Body of pancreas (tissue), 4 donors: ENCODE data around the gene NAB2. TPM values are rescaled to one million over a fixed set of nuclear protein-coding genes. Genes with fewer than 3 reads are reported as not detected.

Experiments
- ATAC-seq: fragments of 150-250 bp; one replicate; pipeline ENCODE4 v1.9.1; 2016
- DNase-seq, 4 donors: peaks; one replicate each; pipeline ENCODE4 v3.0.0-alpha.2; 2019
- H3K27ac ChIP-seq, 4 donors: fragments of 200-600 bp; sonication (generic); 1 replicate in 3 of 4; 2 replicates in 1 of 4; pipeline versions ENCODE4 v1.5.1 to v1.6.1; 2016 to 2019; ENCODE audit warnings: mild to moderate bottlenecking in 1 of 4, mixed read lengths in 1 of 4, moderate library complexity in 1 of 4
- H3K27me3 ChIP-seq, 2 donors: fragments of 200-600 bp; sonication (generic); one replicate each; pipeline ENCODE4 v1.6.0; 2016; ENCODE audit warnings: mild to moderate bottlenecking in 1 of 2
- H3K36me3 ChIP-seq, 2 donors: fragments of 200-600 bp; sonication (generic); replicated peaks in 1 of 2; 2 replicates each; pipeline ENCODE4 v1.5.1; 2016; ENCODE audit warnings: low read depth in 2 of 2; ENCODE audit not compliant: insufficient read depth in 1 of 2
- H3K4me1 ChIP-seq: fragments of 200-600 bp; sonication (generic); one replicate; pipeline ENCODE4 v1.6.0; 2016
- H3K4me3 ChIP-seq, 2 donors: fragments of 200-600 bp; sonication (generic); 1 replicate in 1 of 2; 2 replicates in 1 of 2; pipeline ENCODE4 v1.5.1; 2016 to 2019
- H3K9me3 ChIP-seq, 3 donors: fragments of 200-600 bp; sonication (generic); 1 replicate in 2 of 3; 2 replicates in 1 of 3; pipeline ENCODE4 v1.5.1; 2016
- CTCF ChIP-seq, 7 experiments: fragments of 450-650 bp in 4 of 7; fragments of 200-600 bp in 3 of 7; sonication (generic) in 3 of 7; IDR thresholded peaks; one replicate each; pipeline ENCODE4 v1.5.1; 2016 to 2019; ENCODE audit warnings: antibody characterized with exemption in 7 of 7
- POLR2A ChIP-seq, 3 donors: fragments of 450-650 bp; IDR thresholded peaks; one replicate each; pipeline ENCODE4 v1.6.1; 2016; ENCODE audit warnings: antibody characterized with exemption in 3 of 3, mild to moderate bottlenecking in 2 of 3
- WGBS, 2 donors: methylation state at CpG; one replicate each; pipeline ENCODE4 v1.1.5; 2017; 5-methylcytosine and 5-hydroxymethylcytosine counted together
- intact Hi-C: fragments of 100-400 bp; cut with DNase I; formaldehyde crosslinking; loops from one replicate; pipeline ENCODE4 v1.15.1; 2023
- total RNA-seq, 2 donors: library from RNA; depleted of rRNA; stranded (reverse); fragments of >200 nt; gene quantifications; one replicate each; pipeline ENCODE4 v1.1.0, GENCODE V29; 2016

NAB2 gene
- total RNA-seq, 2 donors from 2014 or later: 4.0 to 7.3 TPM

- Histone ChIP-seq H3K9me3 (no peaks in the 10 kb centered on the region), H3K4me1 (peaks cover 10% of the 10 kb centered on the region), H3K27me3 (no peaks in the 10 kb centered on the region), H3K27ac (no peak overlapping the region), H3K36me3 (peaks cover 0 to 13% of the 10 kb centered on the region in 2 donors), H3K4me3 (no peak overlapping the region)
- TF ChIP-seq POLR2A (IDR thresholded peaks at IDR 0.05) (no peak), CTCF (IDR thresholded peaks at IDR 0.05) (no peak)
- no peak for DNase-seq
- intact Hi-C loops: no loop called here
- 59 to 65% methylated on average over 6 to 8 of the region's 8 CpGs for WGBS, 2 donors
- ATAC-seq: no peak
Measured at GRCh38 chr12:57096748-57097553, 8.0 kb downstream of the NAB2 start.

- no peak for DNase-seq
- Histone ChIP-seq H3K27me3 (no peaks in the 10 kb centered on the region), H3K36me3 (peaks cover 0 to 13% of the 10 kb centered on the region in 2 donors), H3K27ac (no peak overlapping the region), H3K9me3 (no peaks in the 10 kb centered on the region), H3K4me1 (peaks cover 14% of the 10 kb centered on the region), H3K4me3 (no peak overlapping the region)
- TF ChIP-seq POLR2A (IDR thresholded peaks at IDR 0.05): no peak
- no peak for TF ChIP-seq CTCF (IDR thresholded peaks at IDR 0.05)
- no peak for ATAC-seq
- WGBS, 2 donors: 79 to 83% methylated on average over 8 of the region's 8 CpGs
- intact Hi-C loops: no loop called here
Measured at GRCh38 chr12:57097554-57097835, 8.6 kb downstream of the NAB2 start.

GRCh38 chr12:57098546-57098945 is 9.6 kb downstream of the NAB2 start:
- DNase-seq: no peak
- no peaks in the 10 kb centered on the region for H3K9me3 ChIP-seq
- H3K4me1 ChIP-seq: peaks cover 14% of the 10 kb centered on the region
- H3K4me3 ChIP-seq: no peak overlapping the region
- intact Hi-C loops: no loop called here
- no peak for ATAC-seq
- no peak overlapping the region for H3K27ac ChIP-seq
- no peaks in the 10 kb centered on the region for H3K27me3 ChIP-seq
- TF ChIP-seq CTCF (IDR thresholded peaks at IDR 0.05): no peak
- 92 to 100% methylated on average over 1 of the region's 1 CpG for WGBS, 2 donors
- H3K36me3 ChIP-seq: peaks cover 0 to 13% of the 10 kb centered on the region in 2 donors

DNA sequence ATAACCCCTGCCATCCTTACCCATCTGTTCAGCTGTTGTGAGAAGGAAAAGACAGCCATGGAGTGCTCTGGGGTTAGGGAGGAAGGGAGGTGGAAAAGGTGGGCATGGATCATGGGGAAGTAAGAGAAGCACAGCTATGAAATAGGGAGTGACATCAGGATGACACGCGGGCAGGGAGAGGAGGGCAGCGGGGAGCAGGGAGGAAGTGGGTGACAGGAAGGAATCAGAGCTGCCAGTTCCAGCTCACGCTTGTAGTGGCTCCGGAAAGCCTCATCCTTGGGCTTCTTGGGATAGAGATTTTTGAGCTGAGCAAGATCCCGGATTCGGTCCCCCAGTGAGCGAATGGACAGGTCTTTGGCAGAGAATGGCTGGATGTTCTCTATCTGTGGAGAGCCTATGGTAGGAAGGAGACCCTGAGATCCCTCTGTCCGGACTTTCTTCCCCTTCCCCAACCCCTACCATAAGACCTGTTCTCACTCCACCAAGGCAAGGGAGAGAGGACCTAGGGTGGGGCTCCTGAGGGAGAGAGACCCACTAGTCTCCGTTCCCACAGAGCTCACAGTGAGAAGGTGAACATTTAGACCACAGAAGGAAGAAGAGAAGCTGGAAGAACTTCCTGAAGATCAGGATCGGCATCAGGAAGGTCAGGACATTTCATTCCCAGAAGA is 10.3 kb downstream of the NAB2 start:
- Histone ChIP-seq H3K9me3 (no peaks in the 10 kb centered on the region), H3K36me3 (peaks cover 0 to 13% of the 10 kb centered on the region in 2 donors), H3K4me3 (no peak overlapping the region), H3K4me1 (peaks cover 13% of the 10 kb centered on the region), H3K27me3 (no peaks in the 10 kb centered on the region), H3K27ac (no peak overlapping the region)
- 77 to 96% methylated on average over 10 to 11 of the region's 11 CpGs for WGBS, 2 donors
- no peak for DNase-seq
- TF ChIP-seq POLR2A (IDR thresholded peaks at IDR 0.05): no peak
- TF ChIP-seq CTCF (IDR thresholded peaks at IDR 0.05): no peak
- intact Hi-C loops: no loop called here
- ATAC-seq: no peak
